Stimulated activated CD4-positive, alpha-beta T cell treated with anti-CD3 and anti-CD28 coated beads, Interleukin-4, amount 100 ng/mL, for 48 hours (primary cell): ENCODE measurements around the gene ARL5C.
"Not testable (repeated sequence)": the region's sequence is repeated elsewhere in the genome, so short reads cannot be mapped to it uniquely, and the experiment has no call there.

Source experiments
- DNase-seq, 2 donors: peaks; one replicate each; pipeline ENCODE4 v3.0.0-alpha.2; 2020; ENCODE audit warnings: low read depth in 2 of 2

Gene ARL5C

DNA sequence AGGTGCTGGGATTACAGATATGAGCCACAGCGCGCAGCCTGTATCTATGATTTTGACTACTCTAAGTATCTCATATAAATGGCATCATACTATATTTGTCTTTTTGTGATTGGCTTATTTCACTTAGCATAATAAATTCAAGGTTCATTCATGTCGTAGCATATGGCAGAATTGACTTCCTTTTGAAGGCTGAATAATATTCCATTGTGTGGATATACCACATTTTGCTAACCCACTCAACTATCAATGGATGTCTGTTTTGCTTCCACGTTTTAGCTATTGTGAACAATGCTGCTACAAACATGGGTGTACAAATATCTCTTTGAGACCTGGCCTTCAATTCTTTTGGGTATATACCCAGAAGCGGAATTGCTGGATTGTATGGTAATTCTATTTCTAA is 24.7 kb downstream of the ARL5C start:
- DNase-seq, result no peak

DNA sequence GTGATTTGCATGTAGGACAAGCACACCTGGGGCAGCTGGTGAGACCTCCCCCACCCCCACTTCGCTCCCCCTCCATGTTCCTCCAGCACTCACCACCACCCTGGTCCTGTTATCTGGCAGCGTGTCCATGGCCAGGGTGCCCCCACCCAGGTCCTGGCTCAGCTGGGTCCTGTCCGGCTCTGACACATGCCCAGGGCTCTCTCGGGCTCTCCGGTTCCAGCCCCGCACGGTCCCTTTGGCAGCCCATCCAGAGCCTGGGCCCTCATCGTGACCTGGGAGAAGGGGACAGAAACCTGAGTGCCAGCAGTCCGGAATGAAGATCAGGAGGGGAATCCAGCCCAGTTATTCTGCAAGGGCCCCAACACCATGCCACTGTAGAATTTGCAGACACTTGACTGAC is 26.4 kb downstream of the ARL5C start:
- no peak for DNase-seq

DNA sequence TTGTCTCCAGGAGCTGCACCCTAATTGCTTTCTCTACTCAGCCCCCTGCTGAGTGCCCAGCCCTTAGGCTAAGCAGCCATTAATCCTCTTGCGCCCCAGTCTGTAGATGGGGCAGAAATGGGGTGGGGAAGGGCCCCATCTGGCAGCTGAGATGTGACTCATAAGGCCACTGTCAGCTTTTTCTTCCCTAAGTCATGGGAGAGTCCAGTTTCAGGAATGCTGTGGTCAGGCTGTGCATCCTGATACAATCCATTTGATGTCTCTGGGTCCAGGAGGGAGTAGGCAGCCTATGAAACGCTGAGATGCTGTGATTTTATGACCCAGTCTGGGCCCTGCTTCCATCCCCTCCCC is 26.8 kb downstream of the ARL5C start:
- DNase-seq, result no peak

- no peak for DNase-seq
Measured at GRCh38 chr17:39138431-39139160, 27.4 kb downstream of the ARL5C start.

GRCh38 chr17:39134878-39135277 is 31.1 kb downstream of the ARL5C start:
- DNase-seq, result no peak

DNA sequence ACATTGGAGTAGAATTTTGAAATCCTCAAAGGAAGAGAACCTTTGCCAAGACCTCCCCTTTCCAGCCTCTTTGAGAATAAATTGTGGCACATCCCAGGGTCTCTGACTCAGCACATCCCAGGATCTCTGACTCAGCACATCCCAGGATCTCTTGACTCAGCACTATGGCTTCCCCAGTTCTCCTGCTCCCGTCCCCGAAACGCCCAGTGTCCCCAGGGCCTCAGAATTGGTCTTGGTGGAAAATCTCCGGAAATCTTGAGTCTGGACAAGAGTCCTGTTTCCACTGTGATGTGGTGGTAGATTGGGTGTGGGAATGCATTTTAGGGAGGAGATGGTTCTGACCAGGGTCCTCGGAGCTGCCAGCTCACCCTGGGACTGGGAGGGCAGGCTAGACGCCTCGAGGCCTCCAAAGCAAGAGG is 33.8 kb downstream of the ARL5C start:
- DNase-seq, result no peak

DNA sequence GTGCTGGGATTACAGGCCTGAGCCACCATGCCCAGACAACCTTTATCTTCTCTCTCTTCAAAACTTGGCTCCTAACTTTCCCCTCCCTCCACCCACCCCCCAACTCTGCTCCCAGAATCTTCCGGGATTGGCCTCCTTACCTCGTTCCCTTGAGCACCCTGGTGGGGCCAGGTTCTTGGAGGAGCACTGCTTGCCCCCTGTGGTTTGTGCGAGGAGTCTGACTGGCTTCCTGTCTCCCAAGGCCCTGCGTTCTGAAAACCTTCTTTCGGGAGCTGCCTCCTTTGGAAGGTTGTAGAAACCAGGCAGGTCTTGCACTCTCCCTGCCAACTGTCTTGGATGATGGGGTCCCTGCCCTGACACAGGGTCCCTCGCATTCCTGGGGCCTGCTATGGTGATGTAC is 34.3 kb downstream of the ARL5C start:
- no peak for DNase-seq

- DNase-seq, result no peak
Measured at GRCh38 chr17:39130205-39130604, 35.8 kb downstream of the ARL5C start.

DNA sequence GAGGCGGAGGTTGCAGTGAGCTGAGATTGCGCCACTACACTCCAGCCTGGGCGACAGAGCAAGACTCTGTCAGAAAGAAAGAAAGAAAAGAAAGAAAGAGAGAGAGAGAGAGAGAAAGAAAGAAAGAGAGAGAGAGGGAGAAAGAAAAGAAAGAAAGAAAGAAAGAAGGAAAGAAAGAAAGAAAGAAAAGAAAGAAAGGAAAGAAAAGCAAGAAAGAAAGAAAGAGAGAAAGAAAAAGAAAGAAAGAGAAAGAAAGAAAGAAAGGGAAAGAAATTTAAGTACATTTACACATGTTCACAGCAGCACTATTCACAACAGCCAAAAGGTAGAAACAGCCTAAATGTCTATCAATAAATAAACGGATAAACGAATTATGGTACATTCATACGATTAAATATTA is 36.4 kb downstream of the ARL5C start:
- not testable (repeated sequence) for DNase-seq

GRCh38 chr17:39126436-39126835 is 39.5 kb downstream of the ARL5C start:
- no peak for DNase-seq

DNA sequence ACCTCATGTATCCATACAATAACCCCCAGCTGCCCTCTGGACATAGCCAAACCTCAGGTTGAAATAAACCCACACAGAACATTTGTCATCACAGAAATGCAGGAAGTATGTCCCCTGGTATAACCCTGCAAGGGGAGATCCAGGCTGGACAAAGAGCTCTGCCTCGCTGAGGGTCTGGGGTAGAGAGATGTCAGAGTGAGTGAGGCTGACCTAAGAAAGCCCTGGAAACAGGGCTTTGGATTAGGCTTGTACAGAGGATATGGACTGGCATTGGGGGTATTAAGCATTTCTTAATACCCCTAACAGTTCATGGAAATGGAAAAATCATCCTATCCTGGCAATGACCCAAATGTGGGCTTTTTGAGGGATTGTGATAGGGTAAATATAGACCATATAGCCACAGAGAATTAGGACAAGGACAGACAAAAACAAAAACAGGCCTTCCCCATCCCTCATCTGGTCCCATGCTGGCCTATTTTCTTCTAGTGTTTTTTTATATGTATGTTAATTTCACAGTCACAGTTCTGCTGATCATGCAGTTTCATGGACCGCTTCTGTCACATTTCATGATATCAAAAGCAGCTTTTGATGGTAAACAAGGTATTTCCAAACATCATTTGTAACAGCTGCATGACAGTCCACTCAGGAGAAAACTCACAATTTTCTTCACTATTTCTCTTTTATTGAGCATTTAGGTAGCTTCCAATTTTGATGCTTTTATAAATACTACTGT is 40.7 kb downstream of the ARL5C start:
- no peak for DNase-seq

- no peak for DNase-seq
Measured at GRCh38 chr17:39123627-39124026, 42.3 kb downstream of the ARL5C start.

GRCh38 chr17:39122991-39123390 is 43.0 kb downstream of the ARL5C start:
- no peak for DNase-seq

DNA sequence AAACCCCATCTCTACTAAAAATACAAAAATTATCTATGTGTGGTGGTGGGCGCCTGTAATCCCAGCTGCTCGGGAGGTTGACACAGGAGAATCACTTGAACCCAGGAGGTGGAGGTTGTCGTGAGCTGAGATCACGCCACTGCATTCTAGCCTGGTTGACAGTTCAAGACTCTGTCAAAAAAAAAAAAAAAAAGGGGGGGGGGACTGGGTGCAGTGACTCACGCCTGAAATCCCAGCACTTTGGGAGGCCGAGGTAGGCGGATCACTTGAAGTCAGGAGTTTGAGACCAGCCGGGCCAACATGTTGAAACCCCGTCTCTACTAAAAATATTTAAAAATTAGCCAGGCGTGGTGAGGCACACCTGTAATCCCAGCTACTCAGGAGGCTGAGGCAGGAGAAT is 44.0 kb downstream of the ARL5C start:
- not testable (repeated sequence) for DNase-seq

DNA sequence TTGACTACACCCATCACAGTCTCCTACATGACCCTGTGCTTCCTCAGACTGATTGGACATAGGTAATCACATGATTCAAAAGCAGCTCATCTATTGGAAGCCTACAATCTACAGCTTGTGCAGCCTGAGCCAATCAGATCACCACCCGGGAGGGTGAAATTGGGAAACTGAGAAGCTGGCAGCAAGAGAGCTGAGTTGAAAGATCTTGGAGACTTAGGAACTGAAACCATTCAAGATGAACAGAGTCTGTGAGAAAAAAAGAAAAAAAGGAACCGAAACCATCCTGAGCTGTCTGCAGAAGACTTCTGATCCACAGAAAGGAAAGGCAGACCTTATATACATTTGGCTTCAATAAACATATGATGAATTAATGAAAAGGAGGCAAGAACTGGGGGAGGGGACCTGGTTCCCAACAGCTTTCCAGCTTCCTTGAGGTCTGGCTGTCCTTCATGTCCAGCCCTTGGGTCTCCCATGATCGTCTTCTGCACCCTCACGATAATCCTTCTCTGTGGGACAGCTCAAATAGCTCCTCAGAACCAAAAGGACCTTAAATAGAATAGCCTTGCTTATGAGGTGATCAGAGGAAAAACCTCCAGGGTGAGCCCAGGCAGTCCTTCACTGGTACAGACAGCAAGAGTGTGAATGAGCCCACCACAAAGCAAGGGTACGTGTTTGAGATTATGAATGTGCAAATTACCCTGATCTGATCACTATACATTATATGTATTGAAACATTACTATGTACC is 47.1 kb downstream of the ARL5C start:
- DNase-seq, result no peak

- DNase-seq, result no peak
Measured at GRCh38 chr17:39116224-39116623, 49.7 kb downstream of the ARL5C start.

DNA sequence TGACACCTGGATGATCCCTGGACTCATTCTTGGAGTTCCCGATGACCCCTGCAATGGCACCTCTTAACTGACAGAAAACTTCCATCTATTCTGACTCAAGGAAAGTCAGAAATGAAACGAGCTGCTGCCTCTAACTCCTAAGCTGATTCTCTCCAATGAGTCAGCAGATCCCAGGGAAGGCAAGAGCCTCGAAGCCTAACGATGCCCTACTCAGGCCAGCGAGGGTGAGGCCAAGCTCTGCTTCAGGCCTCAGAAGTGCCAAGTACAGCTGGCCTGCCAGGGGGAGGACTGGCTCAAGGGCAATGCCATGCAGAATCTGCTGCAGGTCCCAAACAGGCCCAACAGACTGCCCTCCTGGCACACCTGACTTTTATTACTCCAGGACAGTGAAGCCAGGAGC is 50.8 kb downstream of the ARL5C start:
- DNase-seq, result no peak

GRCh38 chr17:39114723-39115122 is 51.2 kb downstream of the ARL5C start:
- no peak for DNase-seq

DNA sequence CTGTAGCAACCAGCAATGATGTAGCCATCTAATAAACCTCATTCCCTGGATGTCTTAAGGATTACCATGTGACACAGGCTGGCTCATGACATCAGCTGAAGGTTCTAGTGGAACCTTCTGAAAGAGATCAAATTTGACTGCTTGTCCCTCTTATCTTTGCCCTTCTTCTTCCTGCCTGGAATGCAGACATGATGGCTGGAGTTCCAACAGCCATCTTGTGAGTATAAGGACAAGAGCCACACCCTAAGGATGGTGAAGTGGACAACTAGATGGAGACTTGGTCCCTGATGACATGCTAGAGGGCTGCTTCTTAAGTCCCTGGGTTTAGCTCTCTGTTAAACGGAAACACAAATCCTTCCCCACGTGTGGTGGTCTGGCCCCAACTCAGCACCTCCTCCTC is 52.1 kb downstream of the ARL5C start:
- no peak for DNase-seq

GRCh38 chr17:39110435-39111136 is 55.4 kb downstream of the ARL5C start:
- DNase-seq, result no peak

DNA sequence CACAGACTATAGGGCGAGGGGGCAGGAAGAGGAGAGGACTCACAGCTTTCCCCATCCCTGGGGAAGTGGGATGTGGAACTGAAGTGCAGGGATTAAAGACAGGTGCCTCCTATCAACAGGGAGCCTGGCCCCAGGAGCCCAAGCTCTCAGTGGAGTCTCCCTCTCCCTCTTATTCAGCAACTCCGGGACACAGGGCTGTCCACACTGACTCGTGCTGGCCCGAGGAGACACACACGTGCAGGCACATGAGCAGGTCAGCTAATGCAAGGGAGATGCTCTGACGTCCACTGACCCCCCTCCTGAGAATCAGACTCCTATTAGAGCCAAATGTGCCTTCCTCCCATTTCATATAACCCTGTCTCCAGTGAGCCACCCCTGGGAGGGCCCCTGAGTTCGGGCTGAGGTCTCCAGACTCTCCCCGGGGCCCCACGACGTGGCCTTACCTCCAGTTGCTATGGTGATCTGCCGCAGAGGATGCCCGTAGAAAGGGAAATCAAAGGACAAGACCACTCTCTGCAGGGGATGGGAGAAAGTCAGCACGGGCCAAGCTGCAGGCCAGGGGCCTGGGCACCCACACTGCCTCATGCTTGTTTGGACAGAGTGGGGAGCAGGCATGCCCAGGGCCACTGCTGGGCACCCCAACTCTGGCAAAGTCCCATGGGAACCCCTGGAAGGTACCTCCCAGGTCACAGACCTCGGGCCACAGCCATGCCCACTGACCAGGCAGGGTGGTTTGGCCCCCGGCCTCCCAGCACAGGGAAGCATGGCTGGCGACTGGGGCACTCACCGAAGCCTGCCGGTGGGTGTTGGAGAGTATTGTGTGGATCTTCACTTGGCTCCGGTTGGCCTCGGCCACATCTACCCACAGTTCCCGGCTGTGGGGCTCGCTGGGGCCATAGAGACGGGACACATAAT is 57.2 kb downstream of the ARL5C start:
- no peak for DNase-seq
